Measurements from ENCODE around the gene SLC26A9.

DNA sequence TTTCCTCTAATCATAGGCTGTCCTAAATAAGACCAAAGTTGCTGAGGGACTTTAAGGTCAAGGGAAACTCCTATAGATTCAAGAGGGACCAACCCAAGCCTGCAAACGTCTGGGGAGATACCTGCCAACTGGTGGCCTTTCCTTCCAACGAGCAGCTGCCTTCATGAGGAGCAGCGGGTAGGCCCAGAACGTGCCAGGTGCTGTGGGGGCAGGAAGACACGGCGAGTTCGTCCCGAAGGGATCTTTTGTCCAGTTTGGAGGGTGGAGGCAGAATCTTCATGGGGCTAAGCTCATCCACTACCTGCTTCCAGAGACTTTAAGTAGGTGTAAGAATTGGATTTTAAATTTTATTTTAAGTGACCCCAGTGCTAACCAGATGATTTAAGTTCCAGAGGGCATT is 26.0 kb upstream of the SLC26A9 start:
- TF ChIP-seq CTCF (IDR thresholded peaks at IDR 0.05) (no peak), EZH2 (IDR thresholded peaks at IDR 0.05; ENCODE audit: borderline replicate concordance, insufficient read depth, low read depth, low read length, poor library complexity, severe bottlenecking) (no peak)
